GM12878 (cell line): ENCODE measurements around the gene RNF130.

ENCODE experiments used
- BCL3 ChIP-seq: IDR thresholded peaks from 2 replicates; pipeline ENCODE4 v1.6.1; 2011; ENCODE audit warnings: borderline replicate concordance, low read depth, mild to moderate bottlenecking, moderate library complexity, low read length; ENCODE audit not compliant: insufficient read depth, poor library complexity, severe bottlenecking
- CTCF ChIP-seq, 3 experiments: IDR thresholded peaks in 2 of 3; conservative IDR thresholded peaks in 1 of 3; 2 replicates each; pipeline ENCODE4 v1.5.1; 2011; ENCODE audit warnings: low read depth in 3 of 3, low read length in 3 of 3, mild to moderate bottlenecking in 3 of 3, control low read depth in 2 of 3, moderate library complexity in 2 of 3, inconsistent platforms in 1 of 3, mixed read lengths in 1 of 3; ENCODE audit not compliant: control insufficient read depth in 2 of 3, insufficient read depth in 1 of 3; ENCODE audit errors: extremely low read depth in 1 of 3
- SUZ12 ChIP-seq: fragments of 200-600 bp; sonication (generic); IDR thresholded peaks from one replicate; pipeline ENCODE4 v1.6.1; 2018; ENCODE audit warnings: antibody characterized with exemption, mild to moderate bottlenecking; ENCODE audit not compliant: unreplicated experiment
- USF2 ChIP-seq: IDR thresholded peaks from 2 replicates; pipeline ENCODE4 v1.6.1; 2011; ENCODE audit warnings: low read depth, low read length, improper control_type of control experiment, borderline replicate concordance
- ZBTB40 ChIP-seq: fragments of 450-650 bp; IDR thresholded peaks from 2 replicates; pipeline ENCODE4 v1.6.1; 2016; ENCODE audit warnings: mild to moderate bottlenecking, moderate library complexity, borderline replicate concordance
- ZNF24 ChIP-seq: fragments of 450-650 bp; IDR thresholded peaks from 2 replicates; pipeline ENCODE4 v1.6.1; 2017; ENCODE audit warnings: antibody characterized with exemption, mild to moderate bottlenecking

- no peak for TF ChIP-seq ZNF24
- no peak for TF ChIP-seq ZBTB40
- TF ChIP-seq CTCF (IDR thresholded peaks at IDR 0.05 in 2 of 3, conservative IDR thresholded peaks at IDR 0.05 in 1 of 3; ENCODE audit: control insufficient read depth in 2 of 3, extremely low read depth in 1 of 3, insufficient read depth in 1 of 3, low read depth in 3 of 3, low read length in 3 of 3) = no peak
- TF ChIP-seq BCL3 = no peak
- no peak for TF ChIP-seq USF2
- TF ChIP-seq SUZ12 = no peak
Observed at GRCh38 chr5:180107005-180107404, 35.4 kb upstream of the RNF130 start.
